Stimulated activated memory B cell treated with anti-CD40 and anti-IgM and Interleukin-4, amounts not matched to agents 10 μg/mL and 1 μg/mL and 100 μg/mL, for 72 hours (primary cell): ENCODE data around the gene SMARCAL1.
"Not testable (repeated sequence)": the region's sequence is repeated elsewhere in the genome, so short reads cannot be mapped to it uniquely, and the experiment has no call there.

Experiments
- ATAC-seq: fragments of 150-1000 bp; cut with Tn5 transposase; 2 replicates; pipeline ENCODE4 v1.10.0; 2021
- H3K27ac Mint-ChIP-seq: one replicate; pipeline ENCODE4 v1.8.0; 2022; ENCODE audit warnings: mild to moderate bottlenecking, mixed read lengths
- H3K27me3 Mint-ChIP-seq: one replicate; pipeline ENCODE4 v1.8.0; 2022; ENCODE audit warnings: mixed read lengths
- H3K36me3 Mint-ChIP-seq: one replicate; pipeline ENCODE4 v1.8.0; 2022; ENCODE audit warnings: mixed read lengths
- H3K4me1 Mint-ChIP-seq: one replicate; pipeline ENCODE4 v1.8.0; 2022; ENCODE audit warnings: mixed read lengths
- H3K4me3 Mint-ChIP-seq: one replicate; pipeline ENCODE4 v1.8.0; 2022; ENCODE audit warnings: mild to moderate bottlenecking, moderate library complexity, mixed read lengths
- H3K9me3 Mint-ChIP-seq: one replicate; pipeline ENCODE4 v1.8.0; 2022; ENCODE audit warnings: mixed read lengths

SMARCAL1 gene

GRCh38 chr2:216412022-216412999, at the start of gene SMARCAL1:
TSS of gene SMARCAL1 (plus strand) at chr2:216412484. CDS start at chr2:216414705, 2,221 bp downstream.
- Mint-ChIP-seq H3K36me3 (peaks cover 9% of the 10 kb centered on the region), H3K4me3 (peak within 1 kb of the TSS; percentile 97), H3K27me3 (no peaks in the 10 kb centered on the region), H3K9me3 (no peaks in the 10 kb centered on the region), H3K27ac (peak within 1 kb of the TSS; percentile 95), H3K4me1 (peaks cover 23% of the 10 kb centered on the region)
- peak; percentile 97 for ATAC-seq

GRCh38 chr2:216362730-216363129, 49.6 kb upstream of the SMARCAL1 start:
- H3K36me3 Mint-ChIP-seq: no peaks in the 10 kb centered on the region
- H3K4me1 Mint-ChIP-seq: no peaks in the 10 kb centered on the region
- no peak overlapping the region for H3K27ac Mint-ChIP-seq
- H3K9me3 Mint-ChIP-seq: no peaks in the 10 kb centered on the region
- peaks cover 78% of the 10 kb centered on the region for H3K27me3 Mint-ChIP-seq
- no peak overlapping the region for H3K4me3 Mint-ChIP-seq
- no peak for ATAC-seq

- Mint-ChIP-seq H3K4me3 (no peak overlapping the region), H3K4me1 (no peaks in the 10 kb centered on the region), H3K27me3 (peaks cover 81% of the 10 kb centered on the region), H3K36me3 (no peaks in the 10 kb centered on the region), H3K27ac (no peak overlapping the region), H3K9me3 (no peaks in the 10 kb centered on the region)
- no peak for ATAC-seq
These were observed 49.1 kb upstream of the SMARCAL1 start for GRCh38 chr2:216363221-216363620.

- no peaks in the 10 kb centered on the region for H3K36me3 Mint-ChIP-seq
- peaks cover under 1% of the 10 kb centered on the region for H3K4me1 Mint-ChIP-seq
- no peak for ATAC-seq
- no peak overlapping the region for H3K27ac Mint-ChIP-seq
- no peak overlapping the region for H3K4me3 Mint-ChIP-seq
- H3K9me3 Mint-ChIP-seq: no peaks in the 10 kb centered on the region
- H3K27me3 Mint-ChIP-seq: peaks cover 83% of the 10 kb centered on the region
These were observed 46.8 kb upstream of the SMARCAL1 start for GRCh38 chr2:216365518-216365917.

GRCh38 chr2:216366777-216367471, 45.4 kb upstream of the SMARCAL1 start:
- Mint-ChIP-seq H3K9me3 (no peaks in the 10 kb centered on the region), H3K4me3 (no peak overlapping the region), H3K27me3 (peaks cover 84% of the 10 kb centered on the region), H3K27ac (no peak overlapping the region), H3K36me3 (no peaks in the 10 kb centered on the region), H3K4me1 (peaks cover 8% of the 10 kb centered on the region)
- no peak for ATAC-seq

GRCh38 chr2:216369821-216370220, 42.5 kb upstream of the SMARCAL1 start:
- no peaks in the 10 kb centered on the region for H3K36me3 Mint-ChIP-seq
- H3K27ac Mint-ChIP-seq: no peak overlapping the region
- no peak overlapping the region for H3K4me3 Mint-ChIP-seq
- H3K4me1 Mint-ChIP-seq: peaks cover 14% of the 10 kb centered on the region
- H3K9me3 Mint-ChIP-seq: peaks cover 5% of the 10 kb centered on the region
- H3K27me3 Mint-ChIP-seq: peaks cover 92% of the 10 kb centered on the region
- ATAC-seq: no peak

- ATAC-seq: no peak
- Mint-ChIP-seq H3K4me3 (peak overlapping the region; percentile 32), H3K4me1 (peaks cover 14% of the 10 kb centered on the region), H3K9me3 (peaks cover 5% of the 10 kb centered on the region), H3K27me3 (peaks cover 92% of the 10 kb centered on the region), H3K27ac (no peak overlapping the region), H3K36me3 (no peaks in the 10 kb centered on the region)
These were observed 41.1 kb upstream of the SMARCAL1 start for GRCh38 chr2:216370961-216371712.

GRCh38 chr2:216371721-216372702, 40.3 kb upstream of the SMARCAL1 start, which contains the start of gene MARCHF4:
TSS of gene MARCHF4 (minus strand) at chr2:216372483. CDS start at chr2:216370260, 2,223 bp downstream.
- no peak within 1 kb of the TSS for H3K27ac Mint-ChIP-seq
- no peak for ATAC-seq
- no peak within 1 kb of the TSS for H3K4me3 Mint-ChIP-seq
- H3K36me3 Mint-ChIP-seq: no peaks in the 10 kb centered on the region
- peaks cover 5% of the 10 kb centered on the region for H3K9me3 Mint-ChIP-seq
- H3K27me3 Mint-ChIP-seq: peaks cover 85% of the 10 kb centered on the region
- H3K4me1 Mint-ChIP-seq: peaks cover 14% of the 10 kb centered on the region

- Mint-ChIP-seq H3K4me1 (peaks cover 14% of the 10 kb centered on the region), H3K27ac (no peak overlapping the region), H3K27me3 (peaks cover 83% of the 10 kb centered on the region), H3K4me3 (no peak overlapping the region), H3K36me3 (no peaks in the 10 kb centered on the region), H3K9me3 (peaks cover 5% of the 10 kb centered on the region)
- no peak for ATAC-seq
These were observed 39.5 kb upstream of the SMARCAL1 start for GRCh38 chr2:216372761-216373291.

GRCh38 chr2:216373896-216374295, 38.4 kb upstream of the SMARCAL1 start:
- Mint-ChIP-seq H3K9me3 (peaks cover 5% of the 10 kb centered on the region), H3K36me3 (no peaks in the 10 kb centered on the region), H3K27me3 (peaks cover 76% of the 10 kb centered on the region), H3K4me3 (no peak overlapping the region), H3K4me1 (peaks cover 14% of the 10 kb centered on the region), H3K27ac (no peak overlapping the region)
- ATAC-seq: no peak

- H3K27ac Mint-ChIP-seq: no peak overlapping the region
- no peak for ATAC-seq
- H3K4me1 Mint-ChIP-seq: peaks cover 14% of the 10 kb centered on the region
- no peak overlapping the region for H3K4me3 Mint-ChIP-seq
- peaks cover 71% of the 10 kb centered on the region for H3K27me3 Mint-ChIP-seq
- peaks cover 5% of the 10 kb centered on the region for H3K9me3 Mint-ChIP-seq
- H3K36me3 Mint-ChIP-seq: no peaks in the 10 kb centered on the region
These were observed 37.0 kb upstream of the SMARCAL1 start for GRCh38 chr2:216375286-216375685.

GRCh38 chr2:216379977-216380376, 32.3 kb upstream of the SMARCAL1 start:
- no peak overlapping the region for H3K4me3 Mint-ChIP-seq
- H3K4me1 Mint-ChIP-seq: no peaks in the 10 kb centered on the region
- H3K9me3 Mint-ChIP-seq: no peaks in the 10 kb centered on the region
- H3K27ac Mint-ChIP-seq: no peak overlapping the region
- H3K36me3 Mint-ChIP-seq: no peaks in the 10 kb centered on the region
- H3K27me3 Mint-ChIP-seq: peaks cover 29% of the 10 kb centered on the region
- ATAC-seq: no peak

- H3K36me3 Mint-ChIP-seq, H3K4me3 Mint-ChIP-seq, ATAC-seq, H3K4me1 Mint-ChIP-seq, H3K9me3 Mint-ChIP-seq, H3K27ac Mint-ChIP-seq: not testable (repeated sequence)
- peaks cover 19% of the 10 kb centered on the region for H3K27me3 Mint-ChIP-seq
These were observed 27.9 kb upstream of the SMARCAL1 start for GRCh38 chr2:216384409-216384808.

- peaks cover 15% of the 10 kb centered on the region for H3K27me3 Mint-ChIP-seq
These were observed 26.8 kb upstream of the SMARCAL1 start for GRCh38 chr2:216385478-216385877.

More at GRCh38 chr2:216385478-216385877, 26.8 kb upstream of the SMARCAL1 start:
- Mint-ChIP-seq H3K9me3 (no peaks in the 10 kb centered on the region), H3K27ac (no peak overlapping the region), H3K4me3 (no peak overlapping the region), H3K36me3 (no peaks in the 10 kb centered on the region), H3K4me1 (peaks cover 7% of the 10 kb centered on the region)
- no peak for ATAC-seq
